ENCODE data around the gene XKR3.

GRCh38 chr22:16847271-16847670, 22.1 kb upstream of the XKR3 start:
- TF ChIP-seq CTCF (IDR thresholded peaks at IDR 0.05) (no peak), POLR2A (IDR thresholded peaks at IDR 0.05) (no peak)

Data from breast epithelium (tissue), 3 donors.